ENCODE data around the gene EOGT. TPM values are rescaled to one million over a fixed set of nuclear protein-coding genes. Genes with fewer than 3 reads are reported as not detected.

Gene EOGT
- total RNA-seq, 4 donors from 2014 or later: 13.3 to 25.2 (median 20.1) TPM

GRCh38 chr3:68974711-68975110, 38.8 kb downstream of the EOGT start:
- ATAC-seq: no peak
- no peaks in the 10 kb centered on the region for H3K27me3 ChIP-seq
- TF ChIP-seq CTCF (IDR thresholded peaks at IDR 0.05 in 4 of 5, conservative IDR thresholded peaks at IDR 0.05 in 1 of 5): no peak
- TF ChIP-seq POLR2A (IDR thresholded peaks at IDR 0.05): no peak
- H3K9me3 ChIP-seq: no peaks in the 10 kb centered on the region
- H3K36me3 ChIP-seq: peaks cover 0 to 56% of the 10 kb centered on the region in 2 donors
- H3K27ac ChIP-seq: no peak overlapping the region
- intact Hi-C loops (cut with DNase I; ENCODE audit: low total_unique reads): no loop called here
- DNase-seq: no peak
- H3K4me3 ChIP-seq: no peak overlapping the region
- in situ Hi-C loops (cut with MboI; ENCODE audit: low sequenced_read_pairs in 4 of 4): no loop called here
- no peaks in the 10 kb centered on the region for H3K4me1 ChIP-seq

DNA sequence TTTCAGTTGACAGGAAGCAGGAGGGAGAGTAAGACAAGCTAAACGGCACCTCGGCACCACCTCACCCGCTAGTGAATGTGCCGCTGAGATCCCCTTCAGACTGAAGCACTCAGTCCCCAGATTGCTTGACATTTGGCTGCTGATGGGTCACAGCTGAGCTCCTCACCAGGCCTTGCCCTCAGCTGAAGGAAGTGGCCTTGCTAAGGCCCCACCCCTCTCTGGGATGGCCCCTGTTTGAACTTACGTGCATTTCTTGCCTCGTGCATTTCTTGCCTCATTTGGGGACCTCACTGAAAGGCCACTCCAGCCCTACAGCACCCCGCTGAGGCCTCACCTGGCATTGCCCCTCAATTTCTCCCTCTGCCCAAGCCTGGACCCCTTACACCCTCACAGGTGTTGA, 39.8 kb downstream of the EOGT start:
- in situ Hi-C loops (cut with MboI; ENCODE audit: low sequenced_read_pairs in 4 of 4) (no loop called here), intact Hi-C loops (cut with DNase I; ENCODE audit: low total_unique reads) (no loop called here)
- Histone ChIP-seq H3K27me3 (no peaks in the 10 kb centered on the region), H3K4me3 (no peak overlapping the region), H3K9me3 (no peaks in the 10 kb centered on the region), H3K4me1 (no peaks in the 10 kb centered on the region), H3K27ac (no peak overlapping the region), H3K36me3 (peaks cover 0 to 45% of the 10 kb centered on the region in 2 donors)
- no peak for ATAC-seq
- DNase-seq: no peak
- no peak for TF ChIP-seq POLR2A (IDR thresholded peaks at IDR 0.05)

DNA sequence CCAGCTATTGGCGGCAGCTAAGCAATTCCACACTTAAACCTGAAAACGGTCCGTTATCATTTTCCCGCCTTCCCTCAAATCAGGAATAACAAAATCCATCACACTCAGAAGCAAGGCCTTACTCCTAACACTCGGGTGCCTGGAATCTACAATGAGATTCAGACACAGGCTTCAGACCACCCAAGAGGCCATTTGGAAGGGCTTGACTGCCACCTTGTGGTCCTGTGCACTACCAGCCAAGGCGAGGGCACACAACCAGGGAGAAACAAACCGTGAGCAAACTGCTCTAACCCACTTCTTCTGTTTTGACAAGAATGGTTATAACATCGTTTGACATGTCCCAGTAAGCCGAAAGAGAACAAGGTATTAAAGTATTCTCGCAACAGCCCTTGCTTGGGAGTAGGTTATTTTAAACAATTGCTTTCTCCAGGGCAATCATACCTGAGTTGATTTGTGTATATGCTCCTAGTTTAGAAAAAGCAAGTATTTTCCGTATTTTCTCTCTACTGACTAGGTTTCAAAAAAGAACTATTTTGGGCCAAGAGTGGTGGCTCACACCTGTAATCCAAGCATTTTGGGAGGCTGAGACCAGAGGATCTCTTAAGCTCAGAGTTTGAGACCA, 41.0 kb downstream of the EOGT start:
- DNase-seq (no peak), ATAC-seq (peak in 1 of 2 donors; percentile 58)
- no peak overlapping the region for H3K27ac ChIP-seq
- intact Hi-C loops (cut with DNase I; ENCODE audit: low total_unique reads) (no loop called here), in situ Hi-C loops (cut with MboI; ENCODE audit: low sequenced_read_pairs in 4 of 4) (no loop called here)
- H3K4me3 ChIP-seq: no peak overlapping the region
- no peaks in the 10 kb centered on the region for H3K9me3 ChIP-seq
- H3K27me3 ChIP-seq: no peaks in the 10 kb centered on the region
- H3K4me1 ChIP-seq: no peaks in the 10 kb centered on the region
- no peak for TF ChIP-seq POLR2A (IDR thresholded peaks at IDR 0.05)
- peak in 4 of 5 experiments; percentile 16 to 55 (median 37) for TF ChIP-seq CTCF (IDR thresholded peaks at IDR 0.05 in 4 of 5, conservative IDR thresholded peaks at IDR 0.05 in 1 of 5)
- peaks cover 0 to 34% of the 10 kb centered on the region in 2 donors for H3K36me3 ChIP-seq

GRCh38 chr3:68964694-68965093, 48.8 kb downstream of the EOGT start:
- intact Hi-C loops (cut with DNase I; ENCODE audit: low total_unique reads): no loop called here
- in situ Hi-C loops (cut with MboI; ENCODE audit: low sequenced_read_pairs in 4 of 4): no loop called here
- Histone ChIP-seq H3K36me3 (no peaks in the 10 kb centered on the region), H3K4me1 (no peaks in the 10 kb centered on the region), H3K9me3 (no peaks in the 10 kb centered on the region), H3K27ac (no peak overlapping the region), H3K4me3 (no peak overlapping the region), H3K27me3 (no peaks in the 10 kb centered on the region)
- ATAC-seq (no peak), DNase-seq (no peak)
- TF ChIP-seq CTCF (IDR thresholded peaks at IDR 0.05 in 4 of 5, conservative IDR thresholded peaks at IDR 0.05 in 1 of 5): no peak
- no peak for TF ChIP-seq POLR2A (IDR thresholded peaks at IDR 0.05)

DNA sequence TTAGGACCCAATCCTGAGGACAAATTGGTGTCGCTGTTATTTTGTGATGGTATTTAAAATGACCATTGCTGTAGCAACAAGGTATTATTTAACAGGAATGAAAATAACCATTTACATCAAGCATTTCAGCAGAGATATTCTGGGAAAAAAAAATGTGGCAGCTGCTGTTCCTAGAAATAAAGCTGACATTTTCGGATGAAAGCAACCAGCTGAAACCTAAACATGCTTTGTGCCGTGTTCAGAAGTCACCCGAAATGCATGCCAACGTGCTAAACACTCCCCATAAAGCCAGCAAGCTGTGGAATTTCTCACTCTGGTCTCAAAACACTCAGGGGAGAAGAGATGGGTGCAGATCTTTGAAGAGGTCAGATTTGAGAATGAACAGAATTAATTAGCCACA, 49.6 kb downstream of the EOGT start:
- TF ChIP-seq POLR2A (IDR thresholded peaks at IDR 0.05) (no peak), CTCF (IDR thresholded peaks at IDR 0.05 in 4 of 5, conservative IDR thresholded peaks at IDR 0.05 in 1 of 5) (no peak)
- Histone ChIP-seq H3K27me3 (no peaks in the 10 kb centered on the region), H3K9me3 (no peaks in the 10 kb centered on the region), H3K4me1 (no peaks in the 10 kb centered on the region), H3K36me3 (no peaks in the 10 kb centered on the region), H3K4me3 (no peak overlapping the region), H3K27ac (no peak overlapping the region)
- DNase-seq (no peak), ATAC-seq (no peak)
- intact Hi-C loops (cut with DNase I; ENCODE audit: low total_unique reads): no loop called here
- in situ Hi-C loops (cut with MboI; ENCODE audit: low sequenced_read_pairs in 4 of 4): no loop called here
